ENCODE measurements around the gene GPR171. TPM values are rescaled to one million over a fixed set of nuclear protein-coding genes. Genes with fewer than 3 reads are reported as not detected.

The GPR171 gene
- polyA plus RNA-seq, 3 donors = 0.20 TPM; not detected in 2

- Histone ChIP-seq H3K4me2 (replicated peaks; ENCODE audit: extremely low read depth, low read length, poor library complexity, severe bottlenecking) (no peak overlapping the region), H3K27me3 (ENCODE audit: control insufficient read depth in 2 of 2, insufficient read depth in 2 of 2, low read length in 2 of 2) (no peaks in the 10 kb centered on the region), H3K36me3 (replicated peaks in 1 of 2; ENCODE audit: control insufficient read depth in 1 of 2, insufficient read depth in 2 of 2, low read length in 2 of 2) (no peaks in the 10 kb centered on the region), H3K9ac (ENCODE audit: insufficient read depth, low read length, poor library complexity, severe bottlenecking) (no peak overlapping the region), H3K9me3 (replicated peaks in 1 of 2; ENCODE audit: control insufficient read depth in 1 of 2, insufficient read depth in 1 of 2, low read length in 2 of 2) (no peaks in the 10 kb centered on the region), H3K4me3 (replicated peaks in 1 of 3; ENCODE audit: low read depth in 2 of 3, low read length in 3 of 3) (no peak overlapping the region), H4K20me1 (ENCODE audit: insufficient read depth, low read length) (no peaks in the 10 kb centered on the region), H3K79me2 (ENCODE audit: insufficient read depth, low read length) (no peaks in the 10 kb centered on the region), H3K27ac (ENCODE audit: low read depth in 1 of 2, low read length in 2 of 2) (no peak overlapping the region), H2AFZ (ENCODE audit: insufficient read depth, low read depth, low read length, poor library complexity, severe bottlenecking) (no peak overlapping the region), H3K4me1 (ENCODE audit: control insufficient read depth in 1 of 2, insufficient read depth in 2 of 2, low read length in 2 of 2) (peaks cover 9 to 11% of the 10 kb centered on the region in 2 donors)
- peak overlapping the region in 1 of 7 donors; percentile 20 for H3K27ac Mint-ChIP-seq
- peaks cover 21% of the 10 kb centered on the region for H3K4me1 Mint-ChIP-seq
- no peaks in the 10 kb centered on the region for H3K36me3 Mint-ChIP-seq
- 100% methylated on average over 4 of the region's 5 CpGs for WGBS (ENCODE audit: insufficient coverage)
- no peaks in the 10 kb centered on the region for H3K9me3 Mint-ChIP-seq
- H3K4me3 Mint-ChIP-seq = no peak overlapping the region
- no peak for TF ChIP-seq CTCF (IDR thresholded peaks at IDR 0.05)
- H3K27me3 Mint-ChIP-seq (ENCODE audit: low read depth in 3 of 3) = no peaks in the 10 kb centered on the region
- no peak for DNase-seq
- intact Hi-C loops (cut with micrococcal nuclease) = no loop called here
These were observed 10.9 kb upstream of the GPR171 start for GRCh38 chr3:151213881-151214280.

GRCh38 chr3:151213151-151213550, 10.1 kb upstream of the GPR171 start:
- Histone ChIP-seq H3K9ac (ENCODE audit: insufficient read depth, low read length, poor library complexity, severe bottlenecking) (no peak overlapping the region), H4K20me1 (ENCODE audit: insufficient read depth, low read length) (no peaks in the 10 kb centered on the region), H3K27ac (ENCODE audit: low read depth in 1 of 2, low read length in 2 of 2) (no peak overlapping the region), H3K9me3 (replicated peaks in 1 of 2; ENCODE audit: control insufficient read depth in 1 of 2, insufficient read depth in 1 of 2, low read length in 2 of 2) (no peaks in the 10 kb centered on the region), H3K4me1 (ENCODE audit: control insufficient read depth in 1 of 2, insufficient read depth in 2 of 2, low read length in 2 of 2) (peaks cover 9 to 11% of the 10 kb centered on the region in 2 donors), H3K36me3 (replicated peaks in 1 of 2; ENCODE audit: control insufficient read depth in 1 of 2, insufficient read depth in 2 of 2, low read length in 2 of 2) (no peaks in the 10 kb centered on the region), H3K27me3 (ENCODE audit: control insufficient read depth in 2 of 2, insufficient read depth in 2 of 2, low read length in 2 of 2) (no peaks in the 10 kb centered on the region), H3K79me2 (ENCODE audit: insufficient read depth, low read length) (no peaks in the 10 kb centered on the region), H2AFZ (ENCODE audit: insufficient read depth, low read depth, low read length, poor library complexity, severe bottlenecking) (no peak overlapping the region), H3K4me2 (replicated peaks; ENCODE audit: extremely low read depth, low read length, poor library complexity, severe bottlenecking) (no peak overlapping the region), H3K4me3 (replicated peaks in 1 of 3; ENCODE audit: low read depth in 2 of 3, low read length in 3 of 3) (no peak overlapping the region)
- Mint-ChIP-seq H3K4me1 (peaks cover 21% of the 10 kb centered on the region), H3K27me3 (ENCODE audit: low read depth in 3 of 3) (no peaks in the 10 kb centered on the region), H3K4me3 (no peak overlapping the region), H3K36me3 (no peaks in the 10 kb centered on the region), H3K9me3 (no peaks in the 10 kb centered on the region), H3K27ac (no peak overlapping the region)
- WGBS (ENCODE audit: insufficient coverage) = 0% methylated on average over 1 of the region's 4 CpGs
- TF ChIP-seq CTCF (IDR thresholded peaks at IDR 0.05) = no peak
- intact Hi-C loops (cut with micrococcal nuclease) = no loop called here
- no peak for DNase-seq
